Activated B cell treated with CpG ODN at 0.5 μM for 24 hours (primary cell): Measurements from ENCODE around the gene ABHD16A. TPM values are rescaled to one million over a fixed set of nuclear protein-coding genes. Genes with fewer than 3 reads are reported as not detected.

ENCODE experiments used
- ATAC-seq: fragments of 200-7000 bp; cut with Tn5 transposase; one replicate; pipeline ENCODE4 v1.10.0; 2021; ENCODE audit warnings: low read depth, mild to moderate bottlenecking, moderate library complexity
- CTCF ChIA-PET: fragments of 350-600 bp; sonication (Branson Sonifier 250); formaldehyde crosslinking; loops from one replicate; lab custom pipeline; 2021; ENCODE audit warnings: antibody characterized with exemption; lab: Charles Lee
- POLR2A ChIA-PET: fragments of 350-600 bp; sonication (Branson Sonifier 250); formaldehyde crosslinking; loops from one replicate; lab custom pipeline; 2021; ENCODE audit warnings: antibody characterized with exemption; lab: Charles Lee
- DNase-seq: peaks from one replicate; pipeline ENCODE4 v3.0.0; 2022
- H3K27ac Mint-ChIP-seq: one replicate; pipeline ENCODE4 v1.8.0; 2020; ENCODE audit warnings: mixed read lengths
- H3K27me3 Mint-ChIP-seq: one replicate; pipeline ENCODE4 v1.8.0; 2021; ENCODE audit warnings: mixed read lengths
- H3K36me3 Mint-ChIP-seq: one replicate; pipeline ENCODE4 v1.8.0; 2021; ENCODE audit warnings: low read depth, mixed read lengths
- H3K4me1 Mint-ChIP-seq: one replicate; pipeline ENCODE4 v1.8.0; 2021; ENCODE audit warnings: mixed read lengths
- H3K4me3 Mint-ChIP-seq: one replicate; pipeline ENCODE4 v1.8.0; 2020; ENCODE audit warnings: mild to moderate bottlenecking, mixed read lengths
- H3K9me3 Mint-ChIP-seq: one replicate; pipeline ENCODE4 v1.8.0; 2020; ENCODE audit warnings: mixed read lengths
- CTCF ChIP-seq: fragments of 200-600 bp; IDR thresholded peaks from one replicate; pipeline ENCODE4 v1.8.0; 2022; ENCODE audit warnings: antibody characterized with exemption, mild to moderate bottlenecking
- intact Hi-C: fragments of 100-400 bp; cut with micrococcal nuclease; formaldehyde crosslinking; loops from one replicate; pipeline ENCODE4 v1.15.1; 2024
- total RNA-seq: library from RNA; stranded (reverse); gene quantifications from 2 replicates; pipeline ENCODE4 v1.2.3, GENCODE V29; 2022

ABHD16A gene
- total RNA-seq, 1 donor from 2014 or later: 59.1 TPM

DNA sequence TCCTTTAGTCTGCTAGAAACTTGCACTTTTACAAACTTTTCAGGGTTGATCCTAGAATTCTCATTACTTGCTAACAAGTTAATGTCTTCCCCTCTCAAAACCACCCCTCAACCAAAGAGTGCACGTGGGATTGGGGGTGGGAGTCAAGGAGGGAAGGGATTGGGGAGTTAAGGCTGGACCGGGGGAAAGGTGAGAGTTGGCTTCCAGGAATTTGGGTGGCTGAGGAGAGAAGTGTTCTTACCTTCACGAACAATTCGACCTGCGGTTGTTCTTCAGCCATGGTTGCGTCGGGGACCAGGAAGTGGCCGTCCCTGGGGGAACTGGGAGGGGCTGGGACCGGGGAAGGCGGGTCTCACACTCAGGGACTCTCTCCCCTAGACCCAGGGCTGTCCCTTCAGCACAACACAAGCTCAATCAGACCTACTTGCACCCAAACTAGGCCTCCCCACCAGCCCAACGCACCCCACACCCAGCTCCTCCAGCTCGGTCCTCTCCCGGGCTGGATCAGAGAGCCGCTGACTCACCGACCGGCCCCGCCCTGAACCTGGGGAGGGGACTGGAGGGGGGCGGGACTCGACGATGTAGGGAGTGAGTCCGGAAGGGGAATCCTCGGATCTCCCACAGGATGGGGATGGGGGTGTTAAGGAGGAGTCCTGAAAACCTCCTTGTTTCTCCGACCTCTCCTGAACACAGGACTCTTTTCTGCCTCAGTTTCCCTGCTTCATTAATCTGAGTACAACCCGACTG is 33.1 kb upstream of the ABHD16A start, which contains the start of gene CLIC1:
CLIC1 (minus strand) TSS at position 510 of the 747 bp plus-strand sequence; CDS start at position 280, 230 bp downstream.
- H3K27me3 Mint-ChIP-seq: no peaks in the 10 kb centered on the region
- peak; percentile 46 for ATAC-seq
- no peaks in the 10 kb centered on the region for H3K9me3 Mint-ChIP-seq
- POLR2A ChIA-PET: interaction anchor here (0.5 to 7.5 kb wide), 24 partner anchors 9 to 195 kb away, joined by 3 to 131 read pairs (median 6); partner anchors contain the start of genes ABHD16A, BAG6, DDAH2 and DDX39B
- H3K4me1 Mint-ChIP-seq: peaks cover 74% of the 10 kb centered on the region
- peak within 1 kb of the TSS; percentile 94 for H3K27ac Mint-ChIP-seq
- intact Hi-C loops: loop anchor here (5.0 to 10.0 kb wide), 2 partner anchors 114 to 241 kb away; partner anchors contain the start of genes MICB and PRRC2A
- H3K4me3 Mint-ChIP-seq: peak within 1 kb of the TSS; percentile 92
- peak; percentile 73 for DNase-seq
- CTCF ChIA-PET: interaction anchor here (0.8 to 1.8 kb wide), 5 partner anchors 34 to 94 kb away, joined by 3 to 5 read pairs (median 3); no protein-coding TSS in a partner anchor
- peaks cover 50% of the 10 kb centered on the region for H3K36me3 Mint-ChIP-seq
- no peak for TF ChIP-seq CTCF

DNA sequence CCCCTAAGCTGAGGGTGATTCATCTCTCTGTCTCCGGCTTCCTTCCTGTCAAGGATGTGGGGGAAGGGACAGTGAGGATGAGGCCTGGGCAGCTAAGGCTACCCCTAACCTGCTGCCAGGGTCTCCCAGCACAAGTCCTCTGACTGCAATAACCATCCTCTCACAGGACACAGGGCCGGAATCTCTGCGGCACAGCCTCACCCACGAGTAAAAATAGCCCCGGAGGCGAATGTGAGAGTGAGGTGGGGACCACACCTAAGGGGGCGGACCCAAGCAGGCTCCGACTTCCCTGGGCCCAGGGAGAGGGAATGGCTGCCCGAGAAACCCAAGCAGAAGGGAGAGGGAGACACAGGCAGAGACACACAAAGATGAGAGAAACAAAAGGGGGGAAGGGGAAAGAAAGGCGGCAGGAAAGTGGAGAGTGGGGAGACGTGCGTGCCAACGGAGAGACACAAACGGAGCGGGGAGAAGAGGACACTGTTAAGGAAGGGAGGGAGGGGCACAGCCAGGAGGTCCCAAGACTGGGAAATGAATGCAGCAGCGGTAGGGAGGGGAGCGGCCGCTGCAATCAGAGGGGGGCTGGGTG is 31.8 kb upstream of the ABHD16A start:
- peak overlapping the region; percentile 94 for H3K27ac Mint-ChIP-seq
- peaks cover 72% of the 10 kb centered on the region for H3K4me1 Mint-ChIP-seq
- peak; percentile 49 for DNase-seq
- peaks cover 58% of the 10 kb centered on the region for H3K36me3 Mint-ChIP-seq
- peak overlapping the region; percentile 92 for H3K4me3 Mint-ChIP-seq
- H3K9me3 Mint-ChIP-seq: no peaks in the 10 kb centered on the region
- ChIA-PET POLR2A (interaction anchor here (0.5 to 7.5 kb wide), 22 partner anchors 7 to 1566 kb away, joined by 3 to 131 read pairs (median 4); partner anchors contain the start of genes ABCF1, ABHD16A, BAG6 and DDAH2), CTCF (interaction anchor here (0.7 to 2.8 kb wide), 3 partner anchors 85 to 96 kb away, joined by 3 to 9 read pairs (median 3); no protein-coding TSS in a partner anchor)
- peak; percentile 36 for ATAC-seq
- TF ChIP-seq CTCF: no peak
- intact Hi-C loops: loop anchor here (5.0 to 10.0 kb wide), 2 partner anchors 113 to 240 kb away; partner anchors contain the start of genes MICB and PRRC2A
- no peaks in the 10 kb centered on the region for H3K27me3 Mint-ChIP-seq

DNA sequence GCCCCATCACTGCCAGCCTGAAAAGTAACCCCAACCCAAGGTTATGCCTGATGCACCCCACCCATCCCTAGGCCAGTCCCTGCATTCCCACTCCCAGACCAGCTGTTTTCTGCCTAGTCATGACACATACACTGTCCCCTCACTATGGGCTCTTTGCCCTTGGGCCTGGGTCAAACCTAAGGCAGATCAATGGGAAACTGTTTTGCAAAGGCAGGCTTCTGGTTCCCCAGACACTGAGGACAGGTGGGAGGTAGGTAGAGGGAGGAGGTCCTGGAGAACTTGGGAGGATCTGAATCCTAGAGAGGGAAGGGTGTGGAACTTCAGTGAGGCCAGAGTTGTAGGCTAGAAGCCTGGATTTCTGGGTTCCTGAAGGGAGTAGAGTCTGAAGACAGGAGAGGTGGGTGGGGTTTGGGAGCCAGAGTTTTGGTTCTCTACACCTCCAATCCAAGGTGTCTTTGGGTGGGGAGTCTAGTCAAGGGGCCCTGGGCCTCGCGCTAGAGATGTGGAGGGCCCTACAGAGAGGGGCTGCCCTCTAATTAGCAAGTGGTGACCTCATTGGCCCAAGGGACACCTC is 31.2 kb upstream of the ABHD16A start:
- CTCF ChIA-PET: interaction anchor here (2.8 kb wide), 1 partner anchor 96 kb away, joined by 9 read pairs; no protein-coding TSS in a partner anchor
- Mint-ChIP-seq H3K36me3 (peaks cover 58% of the 10 kb centered on the region), H3K27me3 (no peaks in the 10 kb centered on the region), H3K27ac (peak overlapping the region; percentile 94), H3K4me1 (peaks cover 69% of the 10 kb centered on the region), H3K9me3 (no peaks in the 10 kb centered on the region), H3K4me3 (peak overlapping the region; percentile 92)
- DNase-seq (no peak), ATAC-seq (no peak)
- intact Hi-C loops: loop anchor here (10.0 kb wide), 1 partner anchor 240 kb away; the partner anchor contains the start of gene MICB
- POLR2A ChIA-PET: interaction anchor here (0.5 to 7.5 kb wide), 14 partner anchors 26 to 1567 kb away, joined by 3 to 103 read pairs (median 5); partner anchors contain the start of genes ABCF1, ABHD16A, BAG6 and LSM2
- no peak for TF ChIP-seq CTCF

DNA sequence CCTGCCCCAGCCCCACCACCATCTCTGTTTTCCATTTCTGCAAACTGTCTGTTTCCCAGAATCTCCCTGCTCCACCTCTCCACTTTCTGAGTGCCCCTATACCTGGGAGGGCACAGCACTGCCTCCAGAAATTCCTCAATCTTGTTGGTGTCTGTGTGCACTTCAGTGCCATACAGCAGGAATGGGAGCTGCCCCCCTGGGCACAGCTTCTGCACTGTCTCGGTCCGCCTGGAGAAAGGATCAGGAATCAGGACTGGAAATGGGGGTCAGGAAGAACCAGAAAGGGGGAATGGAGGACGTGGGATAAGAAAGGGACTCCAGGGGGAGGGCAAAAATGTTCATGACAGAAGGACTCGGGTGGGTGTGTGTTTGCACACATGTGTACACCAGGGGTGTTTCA is 30.6 kb upstream of the ABHD16A start:
- H3K4me3 Mint-ChIP-seq: peak overlapping the region; percentile 92
- CTCF ChIA-PET: interaction anchor here (2.8 kb wide), 1 partner anchor 96 kb away, joined by 9 read pairs; no protein-coding TSS in a partner anchor
- H3K36me3 Mint-ChIP-seq: peaks cover 60% of the 10 kb centered on the region
- H3K27me3 Mint-ChIP-seq: no peaks in the 10 kb centered on the region
- TF ChIP-seq CTCF: no peak
- ATAC-seq: no peak
- intact Hi-C loops: loop anchor here (10.0 kb wide), 1 partner anchor 239 kb away; the partner anchor contains the start of gene MICB
- H3K9me3 Mint-ChIP-seq: no peaks in the 10 kb centered on the region
- H3K27ac Mint-ChIP-seq: peak overlapping the region; percentile 94
- POLR2A ChIA-PET: interaction anchor here (1.3 to 1.4 kb wide), 2 partner anchors 31 to 81 kb away, joined by 6 read pairs; partner anchors contain the start of genes ABHD16A, HSPA1A and HSPA1L
- peaks cover 69% of the 10 kb centered on the region for H3K4me1 Mint-ChIP-seq
- no peak for DNase-seq
